PC-3 (cell line): ENCODE data around the gene TCF12. TPM values are rescaled to one million over a fixed set of nuclear protein-coding genes. Genes with fewer than 3 reads are reported as not detected.

Experiments
- ATAC-seq: fragments of 200-7000 bp; cut with Tn5 transposase; 2 replicates; pipeline ENCODE4 v1.9.1; 2020; ENCODE audit warnings: mild to moderate bottlenecking, moderate library complexity
- BruUV-seq: library from RNA; stranded (reverse); fragments of 400-500 nt; replicated peaks from 2 replicates; lab custom pipeline; 2021; lab: Mats Ljungman, UMichigan
- CTCF ChIA-PET: fragments of 300-600 bp; sonication (Branson Sonifier 250); formaldehyde crosslinking; loops from one replicate; lab custom pipeline; 2022; ENCODE audit warnings: antibody characterized with exemption; lab: Charles Lee
- POLR2A ChIA-PET: fragments of 300-600 bp; sonication (Branson Sonifier 250); formaldehyde crosslinking; loops from one replicate; lab custom pipeline; 2022; ENCODE audit warnings: antibody characterized with exemption; ENCODE audit not compliant: unreplicated experiment; lab: Charles Lee
- DNase-seq: peaks from one replicate; pipeline ENCODE4 v3.0.0-alpha.2; 2015
- H2AFZ ChIP-seq: fragments of 300-600 bp; sonication (generic); 2 replicates; pipeline ENCODE4 v1.6.0; 2016; ENCODE audit warnings: antibody characterized with exemption, low read length
- H3F3A ChIP-seq: fragments of 300-600 bp; sonication (generic); one replicate; pipeline ENCODE4 v1.6.0; 2017; ENCODE audit warnings: antibody characterized with exemption, low read length, control low read depth, mild to moderate bottlenecking; ENCODE audit not compliant: unreplicated experiment
- H3K27ac ChIP-seq: fragments of 300-600 bp; sonication (generic); 2 replicates; pipeline ENCODE4 v1.5.1; 2016; ENCODE audit warnings: mild to moderate bottlenecking, low read length
- H3K27me3 ChIP-seq: fragments of 300-600 bp; sonication (generic); 2 replicates; pipeline ENCODE4 v1.6.1; 2016; ENCODE audit warnings: low read length, mixed read lengths
- H3K36me3 ChIP-seq: fragments of 300-600 bp; sonication (generic); 2 replicates; pipeline ENCODE4 v1.6.1; 2016; ENCODE audit warnings: low read depth, mixed run types, low read length, mixed read lengths
- H3K4me1 ChIP-seq: fragments of 300-600 bp; sonication (generic); 2 replicates; pipeline ENCODE4 v1.5.1; 2016; ENCODE audit warnings: low read length; ENCODE audit not compliant: insufficient read depth
- H3K4me2 ChIP-seq: fragments of 300-600 bp; sonication (generic); 2 replicates; pipeline ENCODE4 v1.6.0; 2016; ENCODE audit warnings: low read length
- H3K4me3 ChIP-seq: fragments of 300-600 bp; sonication (generic); 2 replicates; pipeline ENCODE4 v1.5.1; 2016; ENCODE audit warnings: mild to moderate bottlenecking, low read length, mixed read lengths
- H3K79me2 ChIP-seq: fragments of 300-600 bp; sonication (generic); 2 replicates; pipeline ENCODE4 v1.6.1; 2017; ENCODE audit warnings: low read length, mixed read lengths
- H3K9ac ChIP-seq: fragments of 300-600 bp; sonication (generic); 2 replicates; pipeline ENCODE4 v1.6.0; 2016; ENCODE audit warnings: mild to moderate bottlenecking, low read length
- H3K9me2 ChIP-seq: fragments of 300-600 bp; sonication (generic); replicated peaks from 2 replicates; pipeline ENCODE4 v1.6.1; 2016; ENCODE audit warnings: mixed run types, low read length, mixed read lengths
- H3K9me3 ChIP-seq: fragments of 300-600 bp; sonication (generic); 2 replicates; pipeline ENCODE4 v1.6.1; 2016; ENCODE audit warnings: low read length, mixed read lengths
- H4K20me1 ChIP-seq: fragments of 300-600 bp; sonication (generic); 2 replicates; pipeline ENCODE4 v1.6.1; 2016; ENCODE audit warnings: low read length, mixed read lengths
- EZH2 ChIP-seq: fragments of 300-600 bp; sonication (generic); IDR thresholded peaks from one replicate; pipeline ENCODE4 v1.6.1; 2017; ENCODE audit warnings: antibody characterized with exemption, mild to moderate bottlenecking, low read length; ENCODE audit not compliant: unreplicated experiment
- EZH2phosphoT487 ChIP-seq: fragments of 300-600 bp; sonication (generic); IDR thresholded peaks from 2 replicates; pipeline ENCODE4 v1.6.1; 2018; ENCODE audit warnings: mild to moderate bottlenecking, antibody characterized with exemption, low read length, borderline replicate concordance
- intact Hi-C: fragments of 100-400 bp; cut with micrococcal nuclease; formaldehyde crosslinking; loops from 2 replicates; pipeline ENCODE4 v1.9.0; 2023
- total RNA-seq: library from RNA; depleted of rRNA; stranded (reverse); fragments of >200 nt; gene quantifications from 2 replicates; pipeline ENCODE4 v1.2.3, GENCODE V29; 2014
- TF ChIP-seq, protein P1 (sequence below): fragments of 300-600 bp; sonication (generic); conservative IDR thresholded peaks from 2 replicates; pipeline ENCODE4 v1.5.1; 2017; ENCODE audit warnings: antibody characterized with exemption, low read depth, mild to moderate bottlenecking, low read length

Gene TCF12
- total RNA-seq, 1 experiment from 2014 or later = 103 TPM

DNA sequence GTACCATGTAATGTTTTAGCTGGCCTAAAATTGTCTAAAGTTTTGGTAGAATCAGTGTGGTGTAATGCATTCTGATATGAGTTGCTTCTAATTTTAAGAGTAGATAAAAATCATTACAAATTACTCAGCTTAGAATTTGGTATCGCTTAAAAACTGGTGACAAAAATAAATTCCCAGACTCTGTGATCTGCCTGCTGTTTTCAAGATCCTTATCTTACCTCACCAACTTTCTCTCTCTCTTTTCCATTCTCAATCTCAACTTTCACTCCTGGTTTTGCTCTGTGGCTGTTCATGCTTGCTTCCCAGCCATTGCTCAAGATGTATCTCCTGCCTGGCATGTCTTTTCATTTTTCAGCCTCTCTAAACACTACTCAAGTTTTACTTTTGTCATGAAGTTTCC, 45.7 kb downstream of the TCF12 start:
- Histone ChIP-seq H3K9ac (no peak overlapping the region), H3K79me2 (peaks cover 74% of the 10 kb centered on the region), H3K9me2 (no peaks in the 10 kb centered on the region), H3K4me1 (peaks cover 11% of the 10 kb centered on the region), H3K27ac (no peak overlapping the region), H3K36me3 (no peaks in the 10 kb centered on the region), H4K20me1 (no peaks in the 10 kb centered on the region), H3K4me3 (no peak overlapping the region), H3F3A (peaks cover 3% of the 10 kb centered on the region), H3K9me3 (no peaks in the 10 kb centered on the region), H2AFZ (no peak overlapping the region), H3K4me2 (no peak overlapping the region), H3K27me3 (no peaks in the 10 kb centered on the region)
- intact Hi-C loops = no loop called here
- POLR2A ChIA-PET = no interaction called here
- CTCF ChIA-PET = no interaction called here
- TF ChIP-seq, protein P1, sequence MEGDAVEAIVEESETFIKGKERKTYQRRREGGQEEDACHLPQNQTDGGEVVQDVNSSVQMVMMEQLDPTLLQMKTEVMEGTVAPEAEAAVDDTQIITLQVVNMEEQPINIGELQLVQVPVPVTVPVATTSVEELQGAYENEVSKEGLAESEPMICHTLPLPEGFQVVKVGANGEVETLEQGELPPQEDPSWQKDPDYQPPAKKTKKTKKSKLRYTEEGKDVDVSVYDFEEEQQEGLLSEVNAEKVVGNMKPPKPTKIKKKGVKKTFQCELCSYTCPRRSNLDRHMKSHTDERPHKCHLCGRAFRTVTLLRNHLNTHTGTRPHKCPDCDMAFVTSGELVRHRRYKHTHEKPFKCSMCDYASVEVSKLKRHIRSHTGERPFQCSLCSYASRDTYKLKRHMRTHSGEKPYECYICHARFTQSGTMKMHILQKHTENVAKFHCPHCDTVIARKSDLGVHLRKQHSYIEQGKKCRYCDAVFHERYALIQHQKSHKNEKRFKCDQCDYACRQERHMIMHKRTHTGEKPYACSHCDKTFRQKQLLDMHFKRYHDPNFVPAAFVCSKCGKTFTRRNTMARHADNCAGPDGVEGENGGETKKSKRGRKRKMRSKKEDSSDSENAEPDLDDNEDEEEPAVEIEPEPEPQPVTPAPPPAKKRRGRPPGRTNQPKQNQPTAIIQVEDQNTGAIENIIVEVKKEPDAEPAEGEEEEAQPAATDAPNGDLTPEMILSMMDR = no peak
- no peak for TF ChIP-seq EZH2phosphoT487
- no peak for TF ChIP-seq EZH2
- no TSS peak for BruUV-seq
- ATAC-seq (no peak), DNase-seq (no peak)

DNA sequence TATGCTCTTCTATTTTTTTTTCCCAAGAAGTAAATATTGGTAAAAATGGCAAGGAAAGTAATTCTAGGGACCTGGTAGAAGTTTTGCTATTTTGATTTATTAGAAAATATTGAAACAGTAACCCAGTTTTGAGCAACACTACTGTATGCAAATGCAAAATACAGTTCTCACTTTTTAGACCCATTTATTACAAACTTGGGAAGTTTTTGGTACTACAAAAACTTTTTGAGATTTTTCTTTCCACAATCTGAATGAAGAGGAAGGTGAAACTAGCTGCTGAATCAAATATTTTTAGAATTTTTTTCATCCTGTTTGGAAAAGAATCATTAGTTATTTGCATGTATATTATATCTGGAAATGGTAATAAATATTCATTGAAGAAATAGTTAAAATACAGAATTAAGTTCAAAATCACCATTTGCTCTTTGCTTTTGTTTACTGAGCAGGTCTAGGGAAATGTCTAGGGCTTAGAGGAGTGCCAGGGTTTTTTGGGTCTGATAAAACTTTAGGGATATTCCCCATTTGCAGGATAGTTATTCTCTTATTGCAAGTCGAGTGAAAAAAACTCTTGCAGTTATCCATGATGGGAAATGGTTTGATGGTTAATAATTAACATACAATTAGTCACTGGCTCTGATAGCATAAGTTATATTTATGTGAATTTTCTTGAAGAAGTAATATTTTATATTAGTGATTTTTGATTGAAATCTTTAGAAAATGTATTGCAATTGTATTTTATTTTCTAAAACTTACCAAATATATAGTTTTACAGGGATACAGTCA, 47.0 kb downstream of the TCF12 start:
- TF ChIP-seq EZH2phosphoT487 (no peak), EZH2 (no peak)
- TF ChIP-seq, protein P1 = no peak
- ChIA-PET CTCF (no interaction called here), POLR2A (no interaction called here)
- Histone ChIP-seq H3K27me3 (no peaks in the 10 kb centered on the region), H3K36me3 (no peaks in the 10 kb centered on the region), H4K20me1 (no peaks in the 10 kb centered on the region), H3K9ac (no peak overlapping the region), H3K79me2 (peaks cover 72% of the 10 kb centered on the region), H3K9me2 (no peaks in the 10 kb centered on the region), H2AFZ (no peak overlapping the region), H3K4me1 (peaks cover 19% of the 10 kb centered on the region), H3K4me2 (no peak overlapping the region), H3F3A (peaks cover 3% of the 10 kb centered on the region), H3K9me3 (no peaks in the 10 kb centered on the region), H3K4me3 (no peak overlapping the region), H3K27ac (no peak overlapping the region)
- intact Hi-C loops = no loop called here
- DNase-seq (no peak), ATAC-seq (no peak)
- BruUV-seq = no TSS peak

- ChIA-PET POLR2A (no interaction called here), CTCF (no interaction called here)
- Histone ChIP-seq H3K27ac (no peak overlapping the region), H3K4me2 (no peak overlapping the region), H3K9ac (no peak overlapping the region), H3K9me2 (no peaks in the 10 kb centered on the region), H3K4me3 (no peak overlapping the region), H3K27me3 (no peaks in the 10 kb centered on the region), H3F3A (peaks cover 3% of the 10 kb centered on the region), H2AFZ (no peak overlapping the region), H3K79me2 (peaks cover 75% of the 10 kb centered on the region), H3K4me1 (peaks cover 19% of the 10 kb centered on the region), H4K20me1 (0 out of 2 replicates have a peak, but pooled peaks cover 1% of the 10 kb centered on the region), H3K36me3 (no peaks in the 10 kb centered on the region), H3K9me3 (no peaks in the 10 kb centered on the region)
- ATAC-seq = no peak
- intact Hi-C loops = no loop called here
- TF ChIP-seq EZH2phosphoT487 (no peak), EZH2 (no peak)
- TF ChIP-seq, protein P1 = no peak
- BruUV-seq = no TSS peak
- no peak for DNase-seq
These were observed 48.9 kb downstream of the TCF12 start for GRCh38 chr15:56967336-56967735.
